Inflammatory macrophage treated with lipopolysaccharide for 4 hours (primary cell): ENCODE data around the gene COMMD8.
A peak's percentile ranks its signal among the peaks of the same experiment; 100 is the strongest.

Source experiments
- DNase-seq: peaks from one replicate; pipeline ENCODE4 v3.0.0-alpha.2; 2020

COMMD8 gene

GRCh38 chr4:47471064-47471463 lies 7.6 kb upstream of the COMMD8 start:
- no peak for DNase-seq

GRCh38 chr4:47469951-47470350 lies 6.4 kb upstream of the COMMD8 start:
- no peak for DNase-seq

- no peak for DNase-seq
These were observed 5.3 kb upstream of the COMMD8 start for GRCh38 chr4:47468706-47469365.

GRCh38 chr4:47466056-47466785 lies 2.7 kb upstream of the COMMD8 start:
- no peak for DNase-seq

- DNase-seq: no peak
These were observed 1.5 kb upstream of the COMMD8 start for GRCh38 chr4:47465004-47465403.

GRCh38 chr4:47462799-47463234 lies 685 bp downstream of the COMMD8 start:
- no peak for DNase-seq

- DNase-seq: no peak
These were observed 11.8 kb downstream of the COMMD8 start for GRCh38 chr4:47451657-47452056.

GRCh38 chr4:47444031-47444430 lies 19.5 kb downstream of the COMMD8 start:
- no peak for DNase-seq

GRCh38 chr4:47442980-47443379 lies 20.5 kb downstream of the COMMD8 start:
- DNase-seq: peak; percentile 62

- DNase-seq: no peak
These were observed 28.6 kb downstream of the COMMD8 start for GRCh38 chr4:47434931-47435330.

GRCh38 chr4:47432749-47433148 lies 30.8 kb downstream of the COMMD8 start:
- DNase-seq: no peak

GRCh38 chr4:47427935-47428334 lies 35.6 kb downstream of the COMMD8 start:
- no peak for DNase-seq

GRCh38 chr4:47425628-47426027 lies 37.9 kb downstream of the COMMD8 start:
- DNase-seq: no peak

GRCh38 chr4:47419296-47419695 lies 44.2 kb downstream of the COMMD8 start:
- DNase-seq: no peak

GRCh38 chr4:47418147-47418546 lies 45.4 kb downstream of the COMMD8 start:
- no peak for DNase-seq

GRCh38 chr4:47415719-47416118 lies 47.8 kb downstream of the COMMD8 start:
- DNase-seq: no peak

GRCh38 chr4:47413521-47413920 lies 50.0 kb downstream of the COMMD8 start:
- no peak for DNase-seq

GRCh38 chr4:47410271-47410670 lies 53.2 kb downstream of the COMMD8 start:
- DNase-seq: no peak

GRCh38 chr4:47406408-47406807 lies 57.1 kb downstream of the COMMD8 start:
- no peak for DNase-seq
